Astrocyte of the cerebellum (primary cell): ENCODE results near the gene MFAP3.

ENCODE experiments used
- DNase-seq: peaks from one replicate; pipeline ENCODE4 v3.0.0-alpha.2; 2011; ENCODE audit warnings: low read depth
- H3K4me3 ChIP-seq: 2 replicates; pipeline ENCODE4 v1.5.1; 2011; ENCODE audit warnings: mild to moderate bottlenecking, low read depth, low read length, moderate library complexity
- in situ Hi-C: cut with HindIII; loops from 2 replicates; pipeline ENCODE4 v1.10.0; 2017; ENCODE audit warnings: low sequenced_read_pairs
- TF ChIP-seq, protein P1 (sequence below): IDR thresholded peaks from 2 replicates; pipeline ENCODE4 v1.5.1; 2012; ENCODE audit warnings: low read length, low read depth, moderate library complexity, mild to moderate bottlenecking; ENCODE audit errors: missing control alignments

The MFAP3 gene

DNA sequence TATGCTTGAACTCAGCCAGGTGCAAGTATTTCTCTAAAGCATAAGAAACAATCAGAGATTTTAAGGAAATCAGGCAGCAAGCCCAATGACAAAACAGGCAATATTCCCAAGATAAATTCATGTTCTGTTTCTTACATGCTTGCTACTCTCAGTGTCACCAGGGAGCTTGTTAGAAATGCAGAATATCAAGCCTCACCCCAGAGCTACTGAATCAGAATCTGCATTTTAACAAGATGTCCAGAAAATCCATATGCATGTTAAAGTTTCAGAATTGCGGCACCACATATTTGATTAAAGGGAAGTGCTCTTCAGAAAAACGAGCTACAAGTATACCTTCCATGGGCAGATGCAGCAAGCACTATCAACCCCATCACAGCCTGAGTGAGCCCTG, 54.4 kb downstream of the MFAP3 start:
- in situ Hi-C loops, result no loop called here
- H3K4me3 ChIP-seq, result no peak overlapping the region
- TF ChIP-seq, protein P1, sequence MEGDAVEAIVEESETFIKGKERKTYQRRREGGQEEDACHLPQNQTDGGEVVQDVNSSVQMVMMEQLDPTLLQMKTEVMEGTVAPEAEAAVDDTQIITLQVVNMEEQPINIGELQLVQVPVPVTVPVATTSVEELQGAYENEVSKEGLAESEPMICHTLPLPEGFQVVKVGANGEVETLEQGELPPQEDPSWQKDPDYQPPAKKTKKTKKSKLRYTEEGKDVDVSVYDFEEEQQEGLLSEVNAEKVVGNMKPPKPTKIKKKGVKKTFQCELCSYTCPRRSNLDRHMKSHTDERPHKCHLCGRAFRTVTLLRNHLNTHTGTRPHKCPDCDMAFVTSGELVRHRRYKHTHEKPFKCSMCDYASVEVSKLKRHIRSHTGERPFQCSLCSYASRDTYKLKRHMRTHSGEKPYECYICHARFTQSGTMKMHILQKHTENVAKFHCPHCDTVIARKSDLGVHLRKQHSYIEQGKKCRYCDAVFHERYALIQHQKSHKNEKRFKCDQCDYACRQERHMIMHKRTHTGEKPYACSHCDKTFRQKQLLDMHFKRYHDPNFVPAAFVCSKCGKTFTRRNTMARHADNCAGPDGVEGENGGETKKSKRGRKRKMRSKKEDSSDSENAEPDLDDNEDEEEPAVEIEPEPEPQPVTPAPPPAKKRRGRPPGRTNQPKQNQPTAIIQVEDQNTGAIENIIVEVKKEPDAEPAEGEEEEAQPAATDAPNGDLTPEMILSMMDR, result no peak
- no peak for DNase-seq

DNA sequence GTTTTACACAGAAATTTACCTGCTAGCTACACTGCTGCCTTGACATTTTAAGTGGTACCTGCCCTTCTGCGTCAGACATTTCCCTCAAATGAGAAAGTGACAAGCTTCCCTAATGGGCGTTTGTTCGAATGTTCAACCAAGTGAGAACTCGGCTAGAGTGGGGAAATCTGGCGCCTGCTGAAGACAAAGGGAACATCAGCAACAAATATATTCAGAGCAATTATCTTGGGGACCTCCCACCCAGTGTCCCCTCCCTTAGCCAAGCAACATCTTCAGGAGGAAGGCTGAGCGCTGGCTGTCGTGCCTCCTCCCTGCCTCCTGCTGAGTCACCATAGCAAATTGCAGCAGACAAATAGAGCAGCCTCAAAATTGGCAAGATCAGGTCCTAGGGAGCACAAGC, 57.1 kb downstream of the MFAP3 start:
- in situ Hi-C loops, result no loop called here
- TF ChIP-seq, protein P1, result no peak
- no peak for DNase-seq
- no peak overlapping the region for H3K4me3 ChIP-seq

DNA sequence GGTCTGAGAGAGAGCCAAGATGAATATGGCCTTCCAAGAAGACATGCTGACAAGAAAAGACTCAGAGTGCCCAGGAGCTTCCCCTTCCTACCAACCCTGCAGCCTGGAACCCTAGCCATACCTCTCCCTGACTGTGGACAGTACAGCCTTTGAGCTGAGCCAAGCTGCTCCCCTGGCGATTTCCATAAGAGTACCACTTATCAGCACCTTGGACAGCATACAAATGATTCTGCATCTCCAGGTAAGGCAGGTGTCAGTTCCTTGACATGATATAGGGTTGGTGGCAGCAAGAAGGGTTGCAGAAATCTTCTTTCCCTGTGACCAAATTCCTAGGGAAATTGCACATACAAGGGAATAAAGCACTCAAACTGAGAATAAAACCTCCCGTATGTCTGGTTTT, 58.3 kb downstream of the MFAP3 start:
- no peak for DNase-seq

DNA sequence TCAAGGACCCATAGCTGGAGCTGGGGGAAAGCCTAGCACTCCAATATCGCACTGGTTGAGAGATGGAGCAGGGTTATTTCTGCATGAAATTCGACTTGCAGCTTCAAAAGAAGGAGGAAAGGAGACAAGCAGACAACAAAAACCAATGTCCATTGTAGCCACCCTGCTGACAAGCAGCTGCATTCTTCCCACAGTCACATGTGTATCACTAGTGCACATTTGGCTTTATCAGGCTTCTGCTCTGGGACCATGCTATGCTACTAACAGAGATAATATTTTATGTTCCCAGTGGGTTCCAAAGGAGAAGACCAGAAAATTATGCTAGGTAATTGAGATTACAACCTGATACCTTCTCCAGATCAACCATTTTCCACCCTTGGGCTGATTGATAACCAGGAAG, 59.7 kb downstream of the MFAP3 start:
- DNase-seq, result no peak
- no peak overlapping the region for H3K4me3 ChIP-seq
- TF ChIP-seq, protein P1, result no peak
- in situ Hi-C loops, result no loop called here

More for the DNA sequence above, 58.3 kb downstream of the MFAP3 start:
- H3K4me3 ChIP-seq, result no peak overlapping the region
- TF ChIP-seq, protein P1, result no peak
- in situ Hi-C loops, result no loop called here

DNA sequence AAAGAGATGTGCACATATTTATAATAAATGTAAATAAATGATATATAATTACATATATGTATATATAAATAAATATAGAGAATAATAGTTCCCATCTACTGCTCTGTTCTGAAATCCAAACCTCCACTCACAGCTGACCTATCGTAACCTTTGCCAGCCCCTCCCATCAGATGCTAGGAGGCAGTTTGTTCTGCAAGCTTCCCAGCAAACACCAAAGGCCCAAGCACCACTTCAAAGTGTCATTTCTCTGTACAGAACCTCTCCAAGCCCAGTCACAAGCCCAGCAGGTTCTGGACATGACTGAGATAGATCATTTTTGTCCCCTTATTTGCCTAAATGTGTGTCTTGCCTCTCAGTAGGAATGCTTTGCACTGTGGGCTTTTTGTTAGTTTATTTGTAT, 62.4 kb downstream of the MFAP3 start:
- no peak for DNase-seq
- in situ Hi-C loops, result no loop called here
- TF ChIP-seq, protein P1, result no peak
- no peak overlapping the region for H3K4me3 ChIP-seq

DNA sequence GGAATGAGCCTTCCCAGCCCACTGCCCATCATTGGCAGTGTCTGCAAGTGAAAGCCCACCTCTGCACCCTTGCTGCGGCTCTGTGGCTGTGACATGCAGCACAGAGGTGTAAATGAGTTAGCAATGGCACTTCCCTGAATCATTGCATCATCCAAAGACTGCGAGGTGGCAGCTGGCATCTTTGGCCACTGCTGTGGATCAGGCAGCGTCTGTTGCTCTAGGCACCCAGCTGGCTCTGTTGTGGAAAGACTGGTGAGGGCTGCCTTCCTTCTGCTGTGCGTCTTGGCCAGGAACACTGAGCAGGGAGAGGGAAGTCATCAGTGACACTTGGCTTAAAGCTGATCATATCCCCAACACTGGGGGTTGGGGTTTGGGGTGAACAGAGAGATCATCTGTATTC, 64.5 kb downstream of the MFAP3 start:
- no peak overlapping the region for H3K4me3 ChIP-seq
- TF ChIP-seq, protein P1, result no peak
- in situ Hi-C loops, result no loop called here
- DNase-seq, result no peak
